GM12865 (cell line): Measurements from ENCODE around the gene KLHL29.

Experiments used
- DNase-seq: peaks from one replicate; pipeline ENCODE4 v3.0.0; 2010; ENCODE audit warnings: low read depth
- H3K4me3 ChIP-seq: 2 replicates; pipeline ENCODE4 v1.5.1; 2011; ENCODE audit warnings: mild to moderate bottlenecking, low read depth, low read length, control low read depth
- CTCF ChIP-seq: IDR thresholded peaks from 2 replicates; pipeline ENCODE4 v1.5.1; 2011; ENCODE audit warnings: low read length, control low read depth, low read depth, inconsistent platforms; ENCODE audit not compliant: insufficient read depth; ENCODE audit errors: missing control alignments

Gene KLHL29

GRCh38 chr2:23504591-23504990, 119.6 kb downstream of the KLHL29 start:
- H3K4me3 ChIP-seq, result no peak overlapping the region
- TF ChIP-seq CTCF, result no peak

GRCh38 chr2:23505218-23505983, 120.4 kb downstream of the KLHL29 start:
- DNase-seq, result no peak

More at GRCh38 chr2:23504591-23504990, 119.6 kb downstream of the KLHL29 start:
- no peak for DNase-seq

GRCh38 chr2:23505984-23506380, 121.0 kb downstream of the KLHL29 start:
- DNase-seq, result no peak
- no peak for TF ChIP-seq CTCF
- no peak overlapping the region for H3K4me3 ChIP-seq

More at GRCh38 chr2:23505218-23505983, 120.4 kb downstream of the KLHL29 start:
- no peak for TF ChIP-seq CTCF
- H3K4me3 ChIP-seq, result no peak overlapping the region

GRCh38 chr2:23506531-23507266, 121.7 kb downstream of the KLHL29 start:
- TF ChIP-seq CTCF, result no peak
- DNase-seq, result no peak
- no peak overlapping the region for H3K4me3 ChIP-seq

GRCh38 chr2:23507267-23508065, 122.5 kb downstream of the KLHL29 start:
- DNase-seq, result no peak
- H3K4me3 ChIP-seq, result no peak overlapping the region
- TF ChIP-seq CTCF, result no peak

- no peak overlapping the region for H3K4me3 ChIP-seq
- TF ChIP-seq CTCF, result no peak
- DNase-seq, result no peak
Observed at GRCh38 chr2:23508066-23508390, 123.0 kb downstream of the KLHL29 start.
